ENCODE measurements around the gene NGB. TPM values are rescaled to one million over a fixed set of nuclear protein-coding genes. Genes with fewer than 3 reads are reported as not detected.

NGB gene
- total RNA-seq, 2 donors from 2014 or later, result not detected

GRCh38 chr14:77306851-77307496, 36.0 kb upstream of the NGB start:
- DNase-seq, result no peak
- Mint-ChIP-seq H3K4me3 (no peak overlapping the region), H3K4me1 (peaks cover 6% of the 10 kb centered on the region), H3K36me3 (ENCODE audit: low read depth) (peaks cover 8% of the 10 kb centered on the region), H3K27me3 (no peaks in the 10 kb centered on the region), H3K27ac (no peak overlapping the region)
- ATAC-seq, result peak; percentile 49
- H3K9me3 ChIP-seq (ENCODE audit: control insufficient read depth, low read length, poor library complexity, severe bottlenecking), result no peaks in the 10 kb centered on the region

- Mint-ChIP-seq H3K27ac (no peak overlapping the region), H3K36me3 (ENCODE audit: low read depth) (peaks cover 8% of the 10 kb centered on the region), H3K4me1 (peaks cover 6% of the 10 kb centered on the region), H3K4me3 (no peak overlapping the region), H3K27me3 (no peaks in the 10 kb centered on the region)
- no peaks in the 10 kb centered on the region for H3K9me3 ChIP-seq (ENCODE audit: control insufficient read depth, low read length, poor library complexity, severe bottlenecking)
- no peak for ATAC-seq
- no peak for DNase-seq
Measured at GRCh38 chr14:77306416-77306815, 35.4 kb upstream of the NGB start.

- no peak for DNase-seq
- no peaks in the 10 kb centered on the region for H3K9me3 ChIP-seq (ENCODE audit: control insufficient read depth, low read length, poor library complexity, severe bottlenecking)
- Mint-ChIP-seq H3K27ac (no peak overlapping the region), H3K36me3 (ENCODE audit: low read depth) (peaks cover 8% of the 10 kb centered on the region), H3K27me3 (no peaks in the 10 kb centered on the region), H3K4me3 (no peak overlapping the region), H3K4me1 (peaks cover 6% of the 10 kb centered on the region)
- no peak for ATAC-seq
Measured at GRCh38 chr14:77305696-77306095, 34.7 kb upstream of the NGB start.

GRCh38 chr14:77303417-77304156, 32.6 kb upstream of the NGB start:
- H3K4me3 Mint-ChIP-seq, result peak overlapping the region; percentile 41
- H3K27ac Mint-ChIP-seq, result no peak overlapping the region
- peaks cover 6% of the 10 kb centered on the region for H3K4me1 Mint-ChIP-seq
- H3K27me3 Mint-ChIP-seq, result no peaks in the 10 kb centered on the region
- peaks cover 9% of the 10 kb centered on the region for H3K36me3 Mint-ChIP-seq (ENCODE audit: low read depth)
- ATAC-seq (peak; percentile 54), DNase-seq (no peak)
- H3K9me3 ChIP-seq (ENCODE audit: control insufficient read depth, low read length, poor library complexity, severe bottlenecking), result no peaks in the 10 kb centered on the region

- peak; percentile 57 for ATAC-seq
- H3K9me3 ChIP-seq (ENCODE audit: control insufficient read depth, low read length, poor library complexity, severe bottlenecking), result no peaks in the 10 kb centered on the region
- no peak overlapping the region for H3K27ac Mint-ChIP-seq
- H3K4me1 Mint-ChIP-seq, result peaks cover 12% of the 10 kb centered on the region
- no peaks in the 10 kb centered on the region for H3K27me3 Mint-ChIP-seq
- no peak overlapping the region for H3K4me3 Mint-ChIP-seq
- no peak for DNase-seq
- peaks cover 12% of the 10 kb centered on the region for H3K36me3 Mint-ChIP-seq (ENCODE audit: low read depth)
Measured at GRCh38 chr14:77302926-77303325, 31.9 kb upstream of the NGB start.

- H3K4me1 Mint-ChIP-seq, result peaks cover 14% of the 10 kb centered on the region
- H3K27me3 Mint-ChIP-seq, result no peaks in the 10 kb centered on the region
- H3K36me3 Mint-ChIP-seq (ENCODE audit: low read depth), result peaks cover 20% of the 10 kb centered on the region
- no peak for ATAC-seq
- DNase-seq, result peak in 2 of 3 donors; percentile 18 to 32
- H3K9me3 ChIP-seq (ENCODE audit: control insufficient read depth, low read length, poor library complexity, severe bottlenecking), result no peaks in the 10 kb centered on the region
- peak overlapping the region; percentile 51 for H3K27ac Mint-ChIP-seq
- H3K4me3 Mint-ChIP-seq, result no peak overlapping the region
Measured at GRCh38 chr14:77301103-77301502, 30.1 kb upstream of the NGB start.

GRCh38 chr14:77299771-77300170, 28.8 kb upstream of the NGB start:
- DNase-seq, result no peak
- no peak overlapping the region for H3K4me3 Mint-ChIP-seq
- no peaks in the 10 kb centered on the region for H3K27me3 Mint-ChIP-seq
- H3K27ac Mint-ChIP-seq, result no peak overlapping the region
- no peaks in the 10 kb centered on the region for H3K9me3 ChIP-seq (ENCODE audit: control insufficient read depth, low read length, poor library complexity, severe bottlenecking)
- H3K4me1 Mint-ChIP-seq, result peaks cover 17% of the 10 kb centered on the region
- no peak for ATAC-seq
- peaks cover 25% of the 10 kb centered on the region for H3K36me3 Mint-ChIP-seq (ENCODE audit: low read depth)

GRCh38 chr14:77296906-77297305, 25.9 kb upstream of the NGB start:
- Mint-ChIP-seq H3K4me3 (no peak overlapping the region), H3K27ac (no peak overlapping the region), H3K4me1 (peaks cover 11% of the 10 kb centered on the region), H3K36me3 (ENCODE audit: low read depth) (peaks cover 17% of the 10 kb centered on the region), H3K27me3 (no peaks in the 10 kb centered on the region)
- ATAC-seq (no peak), DNase-seq (no peak)
- H3K9me3 ChIP-seq (ENCODE audit: control insufficient read depth, low read length, poor library complexity, severe bottlenecking), result no peaks in the 10 kb centered on the region

GRCh38 chr14:77296155-77296554, 25.1 kb upstream of the NGB start:
- no peak overlapping the region for H3K27ac Mint-ChIP-seq
- no peaks in the 10 kb centered on the region for H3K9me3 ChIP-seq (ENCODE audit: control insufficient read depth, low read length, poor library complexity, severe bottlenecking)
- DNase-seq (no peak), ATAC-seq (no peak)
- H3K4me1 Mint-ChIP-seq, result peaks cover 11% of the 10 kb centered on the region
- H3K4me3 Mint-ChIP-seq, result no peak overlapping the region
- H3K27me3 Mint-ChIP-seq, result no peaks in the 10 kb centered on the region
- peaks cover 17% of the 10 kb centered on the region for H3K36me3 Mint-ChIP-seq (ENCODE audit: low read depth)

- H3K4me1 Mint-ChIP-seq, result peaks cover 3% of the 10 kb centered on the region
- H3K27ac Mint-ChIP-seq, result no peak overlapping the region
- peaks cover 7% of the 10 kb centered on the region for H3K36me3 Mint-ChIP-seq (ENCODE audit: low read depth)
- no peak for DNase-seq
- no peaks in the 10 kb centered on the region for H3K9me3 ChIP-seq (ENCODE audit: control insufficient read depth, low read length, poor library complexity, severe bottlenecking)
- no peak for ATAC-seq
- no peak overlapping the region for H3K4me3 Mint-ChIP-seq
- H3K27me3 Mint-ChIP-seq, result no peaks in the 10 kb centered on the region
Measured at GRCh38 chr14:77290705-77291104, 19.7 kb upstream of the NGB start.

GRCh38 chr14:77286576-77286975, 15.6 kb upstream of the NGB start:
- Mint-ChIP-seq H3K27me3 (no peaks in the 10 kb centered on the region), H3K4me3 (no peak overlapping the region), H3K36me3 (ENCODE audit: low read depth) (peaks cover 11% of the 10 kb centered on the region), H3K27ac (no peak overlapping the region), H3K4me1 (no peaks in the 10 kb centered on the region)
- ATAC-seq, result no peak
- no peak for DNase-seq
- no peaks in the 10 kb centered on the region for H3K9me3 ChIP-seq (ENCODE audit: control insufficient read depth, low read length, poor library complexity, severe bottlenecking)

- no peak overlapping the region for H3K4me3 Mint-ChIP-seq
- H3K4me1 Mint-ChIP-seq, result no peaks in the 10 kb centered on the region
- no peaks in the 10 kb centered on the region for H3K27me3 Mint-ChIP-seq
- H3K36me3 Mint-ChIP-seq (ENCODE audit: low read depth), result peaks cover 9% of the 10 kb centered on the region
- DNase-seq (no peak), ATAC-seq (no peak)
- no peak overlapping the region for H3K27ac Mint-ChIP-seq
- H3K9me3 ChIP-seq (ENCODE audit: control insufficient read depth, low read length, poor library complexity, severe bottlenecking), result peaks cover under 1% of the 10 kb centered on the region
Measured at GRCh38 chr14:77284466-77284865, 13.5 kb upstream of the NGB start.

GRCh38 chr14:77284066-77284465, 13.1 kb upstream of the NGB start:
- H3K36me3 Mint-ChIP-seq (ENCODE audit: low read depth), result peaks cover 9% of the 10 kb centered on the region
- no peak overlapping the region for H3K27ac Mint-ChIP-seq
- peaks cover 4% of the 10 kb centered on the region for H3K9me3 ChIP-seq (ENCODE audit: control insufficient read depth, low read length, poor library complexity, severe bottlenecking)
- no peaks in the 10 kb centered on the region for H3K4me1 Mint-ChIP-seq
- no peaks in the 10 kb centered on the region for H3K27me3 Mint-ChIP-seq
- DNase-seq (no peak), ATAC-seq (no peak)
- H3K4me3 Mint-ChIP-seq, result no peak overlapping the region

Measured in T-helper 17 cell (primary cell).